HL-60/S4 treated with retinoic acid at 250 ng/mL for 4 days and 3 days (cell line): ENCODE data around the gene CLNS1A.
"Not testable (repeated sequence)": the region's sequence is repeated elsewhere in the genome, so short reads cannot be mapped to it uniquely, and the experiment has no call there.

ENCODE experiments used
- in situ Hi-C: fragments of 300-500 bp; cut with MboI; formaldehyde crosslinking; loops from 2 replicates; pipeline ENCODE4 v1.7.0; 2022; ENCODE audit warnings: low sequenced_read_pairs

CLNS1A gene, protein sequence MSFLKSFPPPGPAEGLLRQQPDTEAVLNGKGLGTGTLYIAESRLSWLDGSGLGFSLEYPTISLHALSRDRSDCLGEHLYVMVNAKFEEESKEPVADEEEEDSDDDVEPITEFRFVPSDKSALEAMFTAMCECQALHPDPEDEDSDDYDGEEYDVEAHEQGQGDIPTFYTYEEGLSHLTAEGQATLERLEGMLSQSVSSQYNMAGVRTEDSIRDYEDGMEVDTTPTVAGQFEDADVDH

DNA sequence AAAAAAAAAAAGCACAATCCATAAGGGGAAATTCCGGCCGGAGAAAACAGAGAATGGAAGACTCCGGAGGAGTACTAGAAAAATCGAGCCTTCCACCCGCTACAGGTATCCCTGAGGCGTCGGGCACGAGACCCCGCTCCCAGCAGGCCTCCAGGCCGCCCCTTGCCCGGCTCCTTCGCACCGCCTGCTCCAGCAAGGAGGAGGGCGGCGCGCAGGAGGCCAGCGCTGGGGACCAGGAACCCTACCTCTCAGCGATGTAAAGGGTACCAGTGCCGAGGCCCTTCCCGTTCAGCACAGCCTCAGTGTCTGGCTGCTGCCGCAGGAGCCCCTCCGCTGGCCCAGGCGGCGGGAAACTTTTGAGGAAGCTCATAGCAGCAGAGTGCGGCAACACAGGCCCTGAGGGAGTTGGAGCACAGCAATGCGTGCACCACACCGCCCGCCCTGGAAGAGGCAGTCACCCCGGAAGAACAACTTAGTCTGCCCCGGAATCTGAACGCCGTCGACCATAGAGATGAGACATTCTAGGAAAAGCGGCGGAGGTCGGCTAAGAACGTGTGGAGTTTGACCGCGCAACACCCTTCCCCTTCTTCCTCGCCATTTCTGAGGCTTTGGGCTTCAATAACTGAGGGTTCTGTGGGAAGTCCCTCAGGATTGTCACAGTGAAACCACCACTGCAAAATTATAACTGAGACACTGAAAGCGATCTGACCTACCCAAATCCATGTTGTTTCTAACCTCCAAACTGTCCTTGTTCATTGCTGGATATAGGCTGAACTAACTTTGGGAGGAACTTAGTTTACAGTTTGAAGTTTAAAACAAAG is at the start of gene CLNS1A:
CLNS1A (minus strand) TSS at position 450 of the 821 bp plus-strand sequence; CDS start at position 370, 80 bp downstream.
- in situ Hi-C loops: no loop called here

DNA sequence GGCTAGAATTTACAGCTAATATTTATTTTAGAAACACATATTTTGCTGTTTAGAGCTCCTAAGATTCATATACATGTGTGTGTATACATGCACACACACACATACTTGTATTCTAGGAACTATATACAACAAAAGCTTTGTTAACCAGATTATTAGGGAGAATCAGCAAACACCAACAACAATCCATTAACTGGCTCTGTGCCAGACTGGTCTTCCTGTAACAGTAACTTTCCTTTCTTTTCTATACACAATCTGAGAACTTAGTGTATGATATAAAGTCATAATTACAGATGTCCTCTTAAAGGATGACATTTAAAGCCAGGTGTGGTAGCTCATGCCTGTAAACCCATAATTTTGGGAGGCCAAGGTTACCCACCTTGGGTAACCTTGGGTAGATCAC is 49.5 kb upstream of the CLNS1A start:
- in situ Hi-C loops: no loop called here

GRCh38 chr11:77677138-77677537 is 39.5 kb upstream of the CLNS1A start:
- in situ Hi-C loops: no loop called here

GRCh38 chr11:77672264-77672663 is 34.7 kb upstream of the CLNS1A start:
- in situ Hi-C loops: no loop called here

DNA sequence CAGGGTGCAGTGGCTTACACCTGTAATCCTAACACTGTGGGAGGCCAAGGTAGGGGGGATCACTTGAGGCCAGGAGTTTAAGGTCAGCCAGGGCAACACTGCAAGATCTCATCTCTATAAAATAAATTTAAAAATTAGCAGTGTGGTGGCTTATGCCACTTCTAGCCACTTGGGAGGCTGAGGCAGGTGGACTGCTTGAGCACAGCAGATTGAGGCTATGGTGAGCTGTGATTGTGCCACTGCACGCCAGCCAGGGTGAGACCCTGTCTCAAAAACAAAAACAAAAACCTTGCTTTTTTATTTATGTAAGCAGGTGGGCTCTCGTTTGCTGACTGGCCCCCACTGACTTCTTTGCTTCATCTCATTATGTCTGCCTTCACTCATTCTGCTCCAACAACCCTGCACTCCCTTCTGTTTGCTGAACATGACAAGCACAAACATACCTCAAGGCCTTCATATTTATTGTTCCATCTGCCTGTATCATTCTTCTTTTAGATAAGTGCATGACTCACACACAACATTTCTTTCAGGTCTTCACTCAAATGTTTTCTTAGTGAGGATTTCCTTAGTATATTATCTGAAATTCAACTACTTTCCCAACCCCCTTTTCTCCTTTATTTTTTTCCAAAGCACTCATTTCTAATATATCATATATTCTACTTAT is 32.4 kb upstream of the CLNS1A start:
- in situ Hi-C loops: no loop called here

- in situ Hi-C loops: no loop called here
These were observed 31.2 kb upstream of the CLNS1A start for GRCh38 chr11:77668760-77669159.

- in situ Hi-C loops: no loop called here
These were observed 27.8 kb upstream of the CLNS1A start for GRCh38 chr11:77665240-77665965.

DNA sequence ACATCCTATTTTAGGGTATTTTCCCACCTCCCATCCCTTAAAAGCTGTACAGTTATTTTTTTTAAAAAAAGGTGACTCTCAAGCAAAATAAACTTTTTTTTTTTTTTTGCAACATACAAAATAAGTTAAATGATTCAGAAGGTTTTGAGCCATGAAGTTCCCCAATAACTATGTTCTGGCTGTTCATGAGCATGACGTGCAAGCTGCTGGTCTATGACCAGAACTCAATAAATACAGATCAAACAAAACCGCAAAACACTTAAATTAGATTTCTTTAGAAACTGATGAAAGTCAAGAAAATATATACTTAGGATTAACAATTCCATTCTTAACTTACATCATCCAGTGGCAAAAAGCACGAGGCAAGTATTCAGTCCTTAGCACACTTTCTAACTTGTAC is 24.1 kb upstream of the CLNS1A start:
- in situ Hi-C loops: no loop called here

- in situ Hi-C loops: no loop called here
These were observed 23.4 kb upstream of the CLNS1A start for GRCh38 chr11:77660947-77661346.

GRCh38 chr11:77658213-77659013 is 20.8 kb upstream of the CLNS1A start:
- in situ Hi-C loops: no loop called here

- in situ Hi-C loops: no loop called here
These were observed 18.8 kb upstream of the CLNS1A start for GRCh38 chr11:77656362-77656761.

DNA sequence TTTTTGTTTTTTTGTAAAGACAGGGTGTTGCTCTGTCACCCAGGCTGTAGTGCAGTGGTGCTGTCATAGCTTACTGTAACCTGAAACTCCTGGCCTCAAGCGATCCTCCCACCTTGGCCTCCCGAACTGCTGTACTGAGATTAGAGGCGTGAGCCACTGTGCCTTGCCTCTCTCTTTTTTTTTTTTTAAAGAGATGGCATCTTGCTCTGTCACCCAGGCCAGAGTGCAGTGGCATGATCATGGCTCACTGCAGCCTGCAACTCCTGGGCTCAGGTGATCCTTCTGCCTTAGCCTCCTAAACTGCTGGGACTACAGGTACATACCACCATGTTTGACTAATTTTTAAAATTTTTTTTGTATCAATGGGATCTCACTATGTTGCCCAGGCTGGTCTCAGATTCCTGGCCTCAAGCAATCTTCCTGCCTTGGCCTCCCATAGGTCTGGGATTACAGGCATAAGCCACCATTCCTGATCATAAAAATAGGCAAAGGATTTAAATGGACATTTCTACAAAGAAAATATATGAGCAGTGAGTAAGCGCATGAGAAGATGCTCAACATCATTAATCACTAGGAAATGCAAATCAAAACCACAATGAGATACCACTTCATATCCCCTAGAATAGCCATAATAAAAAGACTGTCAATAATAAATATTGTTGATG is 17.3 kb upstream of the CLNS1A start:
- in situ Hi-C loops: no loop called here

- in situ Hi-C loops: no loop called here
These were observed 12.5 kb upstream of the CLNS1A start for GRCh38 chr11:77650123-77650522.

DNA sequence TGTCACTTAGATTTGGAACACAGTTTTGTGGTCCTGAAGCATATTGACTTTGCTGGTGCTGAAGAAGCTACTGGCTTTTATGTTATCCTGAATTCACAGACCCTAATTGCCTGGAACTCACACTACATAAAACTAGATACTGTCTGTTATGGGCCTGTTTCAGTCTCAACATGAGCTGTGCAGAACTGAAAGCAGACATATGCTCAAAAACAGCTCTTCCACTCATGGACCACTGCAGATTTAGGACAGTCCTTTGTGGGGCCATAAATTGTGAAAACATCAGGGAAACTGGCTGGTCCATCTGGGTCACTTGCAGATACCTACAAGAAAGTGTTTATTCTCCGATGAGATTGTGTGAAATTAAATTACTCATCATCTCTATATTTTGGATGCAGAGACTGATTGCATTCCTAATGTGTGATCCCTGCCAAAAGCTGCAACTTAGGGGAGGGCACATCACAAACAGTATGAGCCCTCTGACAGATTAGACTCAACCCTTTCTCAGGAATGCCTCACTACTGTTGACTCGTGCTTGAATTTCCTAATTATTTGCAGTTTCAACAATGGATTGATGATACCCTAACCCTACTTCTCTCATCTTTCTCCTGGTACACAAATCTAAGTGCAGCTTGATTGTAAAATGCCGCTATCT is 10.2 kb upstream of the CLNS1A start:
- in situ Hi-C loops: no loop called here

DNA sequence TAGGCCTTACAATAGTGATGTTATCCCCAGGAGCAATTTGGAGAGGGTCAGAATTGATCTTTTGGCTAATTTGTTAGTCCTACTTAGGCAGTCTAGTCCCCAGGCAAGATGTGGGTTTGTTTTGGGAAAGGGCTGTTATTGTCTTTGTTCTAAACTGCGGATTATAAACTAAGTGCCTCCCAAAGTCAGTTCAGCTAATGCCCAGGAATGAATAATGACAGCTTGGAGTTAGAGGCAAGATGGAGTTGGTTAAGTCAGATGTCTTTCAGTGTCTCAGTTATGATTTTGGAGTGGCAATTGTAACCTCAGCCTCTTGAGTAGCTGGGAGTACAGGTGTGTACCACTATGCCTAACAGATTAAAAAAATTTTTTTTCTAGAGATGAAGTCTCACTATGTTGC is 7.3 kb upstream of the CLNS1A start:
- in situ Hi-C loops: no loop called here

GRCh38 chr11:77642228-77642627 is 4.6 kb upstream of the CLNS1A start:
- in situ Hi-C loops: no loop called here

GRCh38 chr11:77636731-77637344 is 756 bp downstream of the CLNS1A start:
- in situ Hi-C loops: no loop called here

GRCh38 chr11:77633926-77634325 is 3.7 kb downstream of the CLNS1A start:
- in situ Hi-C loops: not testable (repeated sequence)

GRCh38 chr11:77630157-77630710 is 7.4 kb downstream of the CLNS1A start:
- in situ Hi-C loops: no loop called here
